ENCODE results near the gene BTG4. TPM values are rescaled to one million over a fixed set of nuclear protein-coding genes. Genes with fewer than 3 reads are reported as not detected.

The BTG4 gene
- total and polyA plus RNA-seq, 12 donors: not detected

DNA sequence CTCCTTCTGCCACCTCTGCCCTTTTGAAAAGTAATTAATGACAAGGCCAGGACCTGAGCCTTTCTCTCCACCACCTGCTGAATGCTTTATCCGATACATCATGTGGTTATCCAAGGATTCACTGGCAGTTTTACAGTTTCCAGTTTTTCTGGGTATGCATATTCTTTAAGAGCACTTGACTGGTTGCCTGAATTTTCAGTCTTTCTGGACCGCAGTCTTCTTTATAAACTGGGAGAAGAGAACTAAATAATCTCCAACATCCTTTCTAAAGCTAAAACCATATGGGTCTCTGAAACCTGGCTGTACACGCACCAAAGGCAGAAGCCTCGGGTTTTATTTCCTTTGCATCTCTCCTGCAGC is 65.1 kb downstream of the BTG4 start:
- TF ChIP-seq POLR2A (IDR thresholded peaks at IDR 0.05) (no peak), CTCF (IDR thresholded peaks at IDR 0.05) (no peak)
- Histone ChIP-seq H3K4me3 (no peak overlapping the region), H3K27me3 (peaks cover 2% of the 10 kb centered on the region), H3K9me3 (replicated peaks in 1 of 3) (no peaks in the 10 kb centered on the region), H3K27ac (no peak overlapping the region), H3K36me3 (replicated peaks in 1 of 2) (no peaks in the 10 kb centered on the region), H3K4me1 (replicated peaks in 1 of 2) (peaks cover 7 to 11% of the 10 kb centered on the region in 2 donors)
- intact Hi-C loops (cut with DNase I): no loop called here
- 68 to 84% (median 70%) methylated on average over 4 of the region's 4 CpGs for WGBS, 4 donors
- no peak for DNase-seq

DNA sequence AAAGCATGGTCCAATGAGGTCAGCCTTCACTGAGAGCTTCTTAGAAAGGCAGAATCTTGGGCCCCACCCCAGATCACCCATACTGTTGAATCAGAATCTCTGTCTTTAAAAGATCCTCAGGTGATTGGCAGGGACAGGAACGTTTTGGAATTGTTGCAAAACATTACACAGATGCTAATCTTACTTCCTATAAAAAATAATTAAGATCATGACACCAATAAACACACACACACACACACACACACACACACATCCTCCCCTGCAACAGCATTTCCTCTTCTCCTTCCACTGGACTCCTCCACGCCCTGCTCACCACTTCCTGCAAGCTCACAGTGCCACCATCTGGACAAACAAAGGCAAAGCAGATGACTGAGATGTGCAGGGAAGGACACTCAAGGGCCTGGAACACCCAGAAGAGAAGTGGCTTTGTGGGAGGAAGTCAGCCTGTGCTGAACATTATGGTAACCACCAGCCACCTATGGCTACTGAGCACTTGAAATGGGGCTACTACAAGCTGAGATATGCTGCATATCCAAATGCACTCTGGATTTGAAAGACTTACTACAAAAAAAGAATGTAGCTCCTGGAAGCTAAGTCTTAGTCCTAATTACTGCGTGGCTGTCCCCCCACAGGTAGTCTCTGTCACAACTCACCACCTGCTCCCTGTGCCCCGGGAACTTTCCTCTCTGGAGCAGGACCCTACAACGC is 65.6 kb downstream of the BTG4 start:
- peak; percentile 76 to 90 (median 85) for DNase-seq
- Histone ChIP-seq H3K27ac (peak overlapping the region in 1 of 5 donors; percentile 4), H3K36me3 (replicated peaks in 1 of 2) (no peaks in the 10 kb centered on the region), H3K4me3 (no peak overlapping the region), H3K4me1 (replicated peaks in 1 of 2) (peaks cover 7 to 11% of the 10 kb centered on the region in 2 donors), H3K9me3 (replicated peaks in 1 of 3) (no peaks in the 10 kb centered on the region), H3K27me3 (peaks cover 2% of the 10 kb centered on the region)
- TF ChIP-seq POLR2A (IDR thresholded peaks at IDR 0.05): no peak
- TF ChIP-seq CTCF (IDR thresholded peaks at IDR 0.05): peak; percentile 72 to 97 (median 88)
- intact Hi-C loops (cut with DNase I): no loop called here
- WGBS, 4 donors: 39 to 42% (median 39%) methylated on average over 5 of the region's 5 CpGs

GRCh38 chr11:111445586-111445985 is 66.6 kb downstream of the BTG4 start:
- Histone ChIP-seq H3K4me1 (replicated peaks in 1 of 2) (peaks cover 7 to 11% of the 10 kb centered on the region in 2 donors), H3K9me3 (replicated peaks in 1 of 3) (no peaks in the 10 kb centered on the region), H3K27ac (peak overlapping the region in 1 of 5 donors; percentile 4), H3K36me3 (replicated peaks in 1 of 2) (no peaks in the 10 kb centered on the region), H3K4me3 (no peak overlapping the region), H3K27me3 (no peaks in the 10 kb centered on the region)
- intact Hi-C loops (cut with DNase I): no loop called here
- 20 to 31% (median 27%) methylated on average over 2 of the region's 2 CpGs for WGBS, 4 donors
- TF ChIP-seq POLR2A (IDR thresholded peaks at IDR 0.05): no peak
- TF ChIP-seq CTCF (IDR thresholded peaks at IDR 0.05): no peak
- DNase-seq: peak in 1 of 7 donors; percentile 29

MicroRNAs within 50 kb of the gene (microRNA counts, 767-probe panel; counts per million panel counts)
- microRNA hsa-miR-34b-3p (0 counts per million in 2 donors), microRNA hsa-miR-34c-3p (0 counts per million in 2 donors), microRNA hsa-miR-34c-5p (0 counts per million in 2 donors)

Small RNA genes lying within 50 kb of the gene (microRNA-seq; reads per million reads assigned to microRNA genes)
- gene MIR34B (0.38 to 3.1 (median 1.7) reads per million in 3 donors), gene MIR34C (4.6 to 55.4 (median 14.2) reads per million in 3 donors)

Small RNA genes lying within 50 kb of the gene (small RNA-seq; reads per million reads assigned to genes)
- gene MIR34B: 0 to 0.17 reads per million in 2 donors
- gene MIR34C: 0.36 to 2.3 reads per million in 2 donors

Other genes with a start within 250 kb of the BTG4 start
- 1 to 10 TPM in 6 of 9 donors, under 1 TPM in 2, not detected in 1; 0.28 to 4.2 (median 1.8) TPM for gene POU2AF3, start 213.8 kb downstream of the BTG4 start, total RNA-seq
- 1 to 10 TPM in 2 of 3 donors, under 1 TPM in 1; 0.81 to 4.8 (median 2.9) TPM for gene POU2AF3, start 213.8 kb downstream of the BTG4 start, polyA plus RNA-seq
- under 1 TPM in 3 of 9 donors, not detected in 6; 0.18 to 0.71 (median 0.38) TPM for gene POU2AF1, start 133.1 kb downstream of the BTG4 start, total RNA-seq
- gene POU2AF1, start 133.1 kb downstream of the BTG4 start, polyA plus RNA-seq: 1 to 10 TPM in 1 of 3 donors, under 1 TPM in 2; 0.03 to 1.7 (median 0.80) TPM
- gene HOATZ, start 2.4 kb upstream of the BTG4 start, total RNA-seq: not detected
- not detected for gene HOATZ, start 2.4 kb upstream of the BTG4 start, polyA plus RNA-seq
- gene LAYN, start 28.3 kb upstream of the BTG4 start, total RNA-seq: 1 to 10 TPM; 1.6 to 5.4 (median 2.3) TPM
- gene LAYN, start 28.3 kb upstream of the BTG4 start, polyA plus RNA-seq: 1 to 10 TPM; 1.5 to 1.8 (median 1.7) TPM
- gene SIK2, start 90.1 kb upstream of the BTG4 start, total RNA-seq: 10 to 100 TPM; 16.2 to 33.0 (median 27.8) TPM
- 10 to 100 TPM in 2 of 3 donors, 1 to 10 TPM in 1; 7.6 to 18.6 (median 10.0) TPM for gene SIK2, start 90.1 kb upstream of the BTG4 start, polyA plus RNA-seq